CD4-positive, alpha-beta T cell (primary cell): ENCODE data around the gene FBXW10. TPM values are rescaled to one million over a fixed set of nuclear protein-coding genes. Genes with fewer than 3 reads are reported as not detected.
"Not testable (repeated sequence)": the region's sequence is repeated elsewhere in the genome, so short reads cannot be mapped to it uniquely, and the experiment has no call there.

Experiments used
- ATAC-seq: fragments of 200-7000 bp; cut with Tn5 transposase; one replicate; pipeline ENCODE4 v1.10.0; 2022; ENCODE audit warnings: mild to moderate bottlenecking; ENCODE audit not compliant: poor library complexity
- CTCF ChIA-PET: fragments of 350-600 bp; sonication (Branson Sonifier 250); formaldehyde crosslinking; loops from one replicate; lab custom pipeline; 2021; ENCODE audit warnings: antibody characterized with exemption, inconsistent platforms; lab: Charles Lee
- POLR2A ChIA-PET: fragments of 350-600 bp; sonication (Branson Sonifier 250); formaldehyde crosslinking; loops from one replicate; lab custom pipeline; 2021; ENCODE audit warnings: antibody characterized with exemption, inconsistent platforms; lab: Charles Lee
- DNase-seq, 14 experiments: peaks; one replicate each; pipeline ENCODE4 v3.0.0-alpha.2; 2013 to 2020; ENCODE audit warnings: mixed read lengths in 2 of 14
- H3K27ac ChIP-seq, 2 donors: one replicate each; pipeline versions ENCODE4 v1.5.1 to v1.7.0; 2013; ENCODE audit warnings: low read length in 2 of 2, low read depth in 1 of 2, mild to moderate bottlenecking in 1 of 2
- H3K27me3 ChIP-seq, 2 experiments: 1 replicate in 1 of 2; 2 replicates in 1 of 2; pipeline versions ENCODE4 v1.6.1 to v1.7.0; 2013; ENCODE audit warnings: low read length in 2 of 2, control low read depth in 1 of 2, mild to moderate bottlenecking in 1 of 2, moderate library complexity in 1 of 2; ENCODE audit not compliant: insufficient read depth in 2 of 2, control insufficient read depth in 1 of 2
- H3K36me3 ChIP-seq: one replicate; pipeline ENCODE4 v1.6.1; 2013; ENCODE audit warnings: low read length, control low read depth; ENCODE audit not compliant: insufficient read depth
- H3K4me1 ChIP-seq: one replicate; pipeline ENCODE4 v1.6.1; 2013; ENCODE audit warnings: low read length, control low read depth; ENCODE audit not compliant: insufficient read depth
- H3K4me3 ChIP-seq: one replicate; pipeline ENCODE4 v1.5.1; 2013; ENCODE audit warnings: mild to moderate bottlenecking, low read length, moderate library complexity
- H3K9me3 ChIP-seq, 2 experiments: 1 replicate in 1 of 2; 2 replicates in 1 of 2; pipeline versions ENCODE4 v1.6.1 to v1.7.0; 2013; ENCODE audit warnings: low read length in 2 of 2, mild to moderate bottlenecking in 2 of 2, control low read depth in 1 of 2, moderate library complexity in 1 of 2; ENCODE audit not compliant: control insufficient read depth in 1 of 2, insufficient read depth in 1 of 2
- H3K27ac Mint-ChIP-seq: one replicate; pipeline ENCODE4 v1.8.0; 2020; ENCODE audit warnings: mixed read lengths
- H3K27me3 Mint-ChIP-seq: one replicate; pipeline ENCODE4 v1.8.0; 2021; ENCODE audit warnings: mixed read lengths
- H3K36me3 Mint-ChIP-seq: one replicate; pipeline ENCODE4 v1.8.0; 2021; ENCODE audit warnings: low read depth, mixed read lengths
- H3K4me1 Mint-ChIP-seq: one replicate; pipeline ENCODE4 v1.8.0; 2021; ENCODE audit warnings: low read depth, mixed read lengths
- H3K4me3 Mint-ChIP-seq: one replicate; pipeline ENCODE4 v1.8.0; 2020; ENCODE audit warnings: mild to moderate bottlenecking, mixed read lengths
- H3K9me3 Mint-ChIP-seq: one replicate; pipeline ENCODE4 v1.8.0; 2020; ENCODE audit warnings: mixed read lengths
- intact Hi-C, 2 experiments: fragments of 100-400 bp; cut with DNase I in 1 of 2; cut with micrococcal nuclease in 1 of 2; formaldehyde crosslinking; loops; one replicate each; pipeline versions ENCODE4 v1.15.1 to v1.9.0; 2023 to 2025; cut with DNase I, micrococcal nuclease
- total RNA-seq, 174 experiments: library from RNA in 2 of 174; stranded (reverse) in 2 of 174; gene quantifications; one replicate each; pipeline ENCODE4 v1.2.3 and lab custom pipeline; 2021 to 2026

The FBXW10 gene
- total RNA-seq, 2 experiments from 2014 or later, result not detected

DNA sequence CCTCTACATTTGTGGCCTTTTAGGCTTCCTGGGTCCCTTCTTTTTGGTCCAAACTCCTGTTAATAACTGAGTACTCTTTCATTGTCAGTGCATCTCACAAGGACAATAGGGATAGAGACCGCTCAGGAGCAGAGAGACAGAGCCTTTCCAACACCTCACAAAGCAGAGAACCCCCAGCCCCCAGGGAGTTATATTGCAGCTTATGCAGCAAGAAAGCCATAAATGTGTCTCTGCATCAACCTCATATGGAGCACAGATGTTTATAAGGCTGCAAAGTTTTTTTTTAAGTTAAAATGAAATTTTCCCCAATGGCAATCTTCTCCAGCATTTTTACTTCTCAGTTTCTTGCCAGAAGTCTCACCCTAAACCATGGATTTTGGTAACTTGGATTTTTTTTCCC lies 6.4 kb downstream of the FBXW10 start:
- H3K36me3 ChIP-seq, H3K9me3 ChIP-seq, ATAC-seq, H3K27ac ChIP-seq, POLR2A ChIA-PET, H3K27me3 Mint-ChIP-seq, H3K4me3 ChIP-seq, H3K4me1 ChIP-seq, CTCF ChIA-PET, intact Hi-C loops, DNase-seq, H3K27me3 ChIP-seq, H3K36me3 Mint-ChIP-seq, H3K27ac Mint-ChIP-seq, H3K4me1 Mint-ChIP-seq, H3K9me3 Mint-ChIP-seq, H3K4me3 Mint-ChIP-seq: not testable (repeated sequence)

DNA sequence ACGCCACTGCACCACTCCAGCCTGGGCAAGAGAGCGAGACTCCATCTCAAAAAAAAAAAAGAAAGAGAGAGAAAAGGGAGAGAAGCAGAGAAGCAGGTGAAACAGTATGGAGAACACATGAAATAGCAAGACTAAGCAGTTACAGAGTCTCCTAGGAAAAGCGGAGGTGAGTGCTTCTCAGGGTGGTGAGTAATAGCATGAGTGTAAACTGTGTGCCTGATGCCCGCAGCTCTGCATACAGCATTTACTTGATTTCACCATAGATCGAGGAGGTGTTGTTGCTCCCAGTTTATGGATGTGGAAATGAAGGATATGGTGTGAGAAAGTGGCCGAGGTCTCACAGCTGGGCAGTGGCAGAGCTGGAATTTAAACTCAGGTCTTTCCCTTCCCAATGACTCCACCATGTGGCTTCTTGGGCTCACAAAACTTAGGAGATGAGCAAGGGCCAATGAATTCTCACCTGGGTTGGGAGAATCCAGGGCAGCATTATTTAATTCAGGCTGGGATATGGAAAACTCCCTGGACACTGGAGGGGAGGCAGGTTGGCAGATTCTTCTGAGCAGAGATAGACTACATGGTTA lies 10.1 kb downstream of the FBXW10 start:
- H3K9me3 Mint-ChIP-seq, H3K9me3 ChIP-seq, H3K27ac Mint-ChIP-seq, H3K27ac ChIP-seq, H3K4me3 Mint-ChIP-seq, H3K4me1 ChIP-seq, H3K27me3 ChIP-seq, intact Hi-C loops, DNase-seq, H3K36me3 ChIP-seq, POLR2A ChIA-PET, CTCF ChIA-PET, ATAC-seq, H3K36me3 Mint-ChIP-seq, H3K27me3 Mint-ChIP-seq, H3K4me1 Mint-ChIP-seq, H3K4me3 ChIP-seq: not testable (repeated sequence)

DNA sequence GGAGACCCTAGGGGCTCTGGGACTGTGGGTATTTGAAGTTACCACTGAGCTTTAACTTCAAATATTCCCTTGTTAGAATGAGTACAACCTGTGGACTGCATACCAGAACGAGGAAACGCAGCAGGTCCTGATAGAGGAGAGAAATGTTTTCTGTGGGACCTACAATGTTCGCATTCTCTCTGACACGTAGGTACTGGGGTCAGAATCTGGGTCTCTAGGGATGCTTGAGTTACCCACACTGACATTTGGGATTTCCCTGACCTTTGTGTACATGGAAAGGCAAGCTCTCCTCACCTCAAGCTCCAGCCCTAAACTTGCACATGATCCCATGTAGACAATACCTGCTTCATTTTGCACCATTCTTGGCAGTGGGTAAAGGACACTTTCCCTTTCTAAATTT lies 12.1 kb downstream of the FBXW10 start:
- H3K27me3 ChIP-seq, H3K27ac Mint-ChIP-seq, H3K4me1 Mint-ChIP-seq, H3K4me3 Mint-ChIP-seq, ATAC-seq, H3K4me1 ChIP-seq, H3K27me3 Mint-ChIP-seq, H3K9me3 Mint-ChIP-seq, H3K36me3 Mint-ChIP-seq, CTCF ChIA-PET, H3K4me3 ChIP-seq, H3K27ac ChIP-seq, H3K36me3 ChIP-seq, DNase-seq, H3K9me3 ChIP-seq, POLR2A ChIA-PET, intact Hi-C loops: not testable (repeated sequence)

DNA sequence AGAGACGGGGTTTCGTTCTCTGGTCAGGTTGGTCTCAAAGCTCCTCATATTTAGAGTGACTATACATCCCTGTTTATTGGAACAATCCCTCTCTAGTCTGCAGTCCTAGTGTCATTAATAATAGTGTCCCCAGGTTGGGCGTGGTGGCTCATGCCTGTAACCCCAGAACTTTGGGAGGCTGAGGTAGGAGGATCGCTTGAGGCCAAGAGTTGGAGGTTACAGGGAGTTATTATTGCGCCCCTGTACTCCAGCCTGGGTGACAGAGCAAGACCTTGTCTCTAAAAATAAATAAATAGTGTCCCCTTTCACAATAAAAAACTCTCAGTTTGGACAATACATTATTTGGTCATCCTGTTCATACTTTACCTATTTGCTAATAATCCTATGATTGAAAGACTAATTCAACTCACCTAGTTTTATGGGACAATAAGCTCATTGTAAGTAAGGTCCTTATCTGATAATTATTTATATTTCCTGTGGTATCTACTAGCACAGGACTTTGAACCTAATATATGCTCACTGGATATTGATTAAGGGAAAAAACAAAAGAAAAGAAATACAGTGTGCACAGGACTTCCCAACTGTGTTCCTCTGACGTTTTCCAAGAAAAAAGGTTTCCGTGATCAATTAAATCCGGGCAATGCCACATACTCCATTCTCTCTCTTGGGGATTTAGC lies 13.7 kb downstream of the FBXW10 start:
- H3K9me3 Mint-ChIP-seq, H3K36me3 ChIP-seq, H3K9me3 ChIP-seq, H3K27ac Mint-ChIP-seq, H3K27ac ChIP-seq, H3K4me1 ChIP-seq, intact Hi-C loops, DNase-seq, H3K27me3 ChIP-seq, H3K4me1 Mint-ChIP-seq, H3K4me3 Mint-ChIP-seq, POLR2A ChIA-PET, H3K36me3 Mint-ChIP-seq, H3K27me3 Mint-ChIP-seq, H3K4me3 ChIP-seq, ATAC-seq, CTCF ChIA-PET: not testable (repeated sequence)

DNA sequence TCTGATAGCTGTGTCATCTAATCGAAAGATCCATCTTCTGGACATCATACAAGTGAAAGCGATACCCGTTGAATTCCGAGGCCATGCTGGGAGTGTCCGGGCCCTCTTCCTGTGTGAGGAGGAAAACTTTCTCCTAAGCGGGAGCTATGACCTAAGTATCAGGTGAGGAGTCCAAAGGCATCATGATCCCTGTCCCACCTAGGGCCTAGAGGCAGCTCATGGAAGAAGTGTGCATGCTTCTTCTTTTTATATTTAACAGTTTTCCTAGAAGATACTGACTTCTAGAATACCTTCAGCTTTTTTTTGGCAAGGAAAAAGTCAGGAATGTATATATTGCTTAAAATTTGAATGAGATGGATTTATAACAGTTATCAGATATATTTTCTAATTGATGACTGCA lies 14.5 kb downstream of the FBXW10 start:
- H3K27me3 ChIP-seq, H3K9me3 Mint-ChIP-seq, CTCF ChIA-PET, intact Hi-C loops, H3K4me3 ChIP-seq, H3K36me3 Mint-ChIP-seq, H3K27me3 Mint-ChIP-seq, ATAC-seq, H3K9me3 ChIP-seq, H3K4me1 ChIP-seq, DNase-seq, H3K4me1 Mint-ChIP-seq, POLR2A ChIA-PET, H3K4me3 Mint-ChIP-seq, H3K27ac ChIP-seq, H3K36me3 ChIP-seq, H3K27ac Mint-ChIP-seq: not testable (repeated sequence)

DNA sequence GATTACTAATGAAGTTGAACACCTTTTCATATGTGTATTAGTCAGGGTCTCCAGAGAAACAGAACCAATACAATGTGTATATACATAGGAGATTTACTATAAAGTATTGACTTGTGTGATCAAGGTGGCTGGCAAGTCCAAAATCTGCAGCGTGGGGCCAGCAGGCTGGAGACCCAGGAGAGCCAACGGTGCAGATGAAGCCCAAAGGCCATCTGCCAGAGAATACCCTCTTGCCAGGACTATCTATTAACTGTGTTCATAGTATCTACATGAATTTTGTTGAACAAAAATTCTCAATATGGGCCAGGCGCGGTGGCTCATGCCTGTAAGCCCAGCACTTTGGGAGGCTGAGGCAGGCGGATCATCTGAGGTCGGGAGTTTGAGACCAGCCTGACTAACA lies 16.4 kb downstream of the FBXW10 start:
- H3K27me3 ChIP-seq, H3K27ac Mint-ChIP-seq, H3K9me3 ChIP-seq, H3K27me3 Mint-ChIP-seq, POLR2A ChIA-PET, H3K9me3 Mint-ChIP-seq, H3K4me3 ChIP-seq, ATAC-seq, intact Hi-C loops, CTCF ChIA-PET, H3K4me1 Mint-ChIP-seq, H3K36me3 Mint-ChIP-seq, DNase-seq, H3K36me3 ChIP-seq, H3K4me1 ChIP-seq, H3K27ac ChIP-seq, H3K4me3 Mint-ChIP-seq: not testable (repeated sequence)

DNA sequence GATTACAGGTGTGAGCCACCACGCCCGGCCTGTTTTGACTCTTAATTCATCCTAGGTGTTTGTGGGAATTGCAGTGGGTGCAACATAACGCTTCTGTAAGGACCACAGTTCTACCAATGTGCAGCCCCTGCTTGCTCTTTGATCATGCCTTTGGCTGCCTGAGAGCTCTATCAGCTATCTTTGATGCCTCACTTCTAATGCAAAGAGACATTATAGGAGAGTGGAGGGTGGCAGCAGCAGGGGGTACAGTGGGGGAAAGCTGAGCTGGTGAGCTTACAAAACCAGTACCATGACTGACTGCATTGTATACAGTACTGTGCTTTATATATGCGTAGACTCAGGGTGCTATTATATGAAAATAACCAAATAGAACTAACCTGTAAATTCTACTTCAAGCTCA lies 26.7 kb downstream of the FBXW10 start:
- H3K4me3 ChIP-seq, H3K9me3 Mint-ChIP-seq, H3K27me3 ChIP-seq, POLR2A ChIA-PET, H3K27ac ChIP-seq, intact Hi-C loops, H3K4me1 ChIP-seq, H3K36me3 Mint-ChIP-seq, H3K4me1 Mint-ChIP-seq, ATAC-seq, H3K36me3 ChIP-seq, H3K4me3 Mint-ChIP-seq, DNase-seq, H3K27me3 Mint-ChIP-seq, H3K27ac Mint-ChIP-seq, H3K9me3 ChIP-seq: not testable (repeated sequence)
- CTCF ChIA-PET, result interaction anchor here (0.6 kb wide), 1 partner anchor 18 kb away, joined by 3 read pairs; no protein-coding TSS in a partner anchor
